HepG2 (cell line): Measurements from ENCODE around the gene MRPL43. TPM values are rescaled to one million over a fixed set of nuclear protein-coding genes. Genes with fewer than 3 reads are reported as not detected.

Source experiments
- AGO2 ChIP-seq: fragments of 200-400 bp; formaldehyde crosslinking; optimal IDR thresholded peaks from 2 replicates; pipeline ENCODE3; 2017; ENCODE audit warnings: mild to moderate bottlenecking, low read depth, low read length, moderate library complexity
- E2F5 ChIP-seq: sonication (generic); formaldehyde crosslinking; conservative IDR thresholded peaks from 2 replicates; pipeline ENCODE4 v1.4.0; 2020; ENCODE audit warnings: missing genetic modification reagents
- FOXA3 ChIP-seq: IDR thresholded peaks from 2 replicates; pipeline ENCODE4 v1.6.1; 2016; ENCODE audit warnings: missing genetic modification reagents, missing compliant biosample characterization
- GATAD2A ChIP-seq: IDR thresholded peaks from 2 replicates; pipeline ENCODE4 v1.6.1; 2016
- HES4 ChIP-seq: sonication (generic); formaldehyde crosslinking; IDR thresholded peaks from 2 replicates; pipeline ENCODE4 v1.9.0; 2021; ENCODE audit warnings: mild to moderate bottlenecking, missing genetic modification reagents, borderline replicate concordance
- MATR3 ChIP-seq: sonication (generic); formaldehyde crosslinking; IDR thresholded peaks from 2 replicates; pipeline ENCODE4 v1.4.0; 2020; ENCODE audit warnings: missing genetic modification reagents
- PAX8 ChIP-seq: sonication (generic); formaldehyde crosslinking; IDR thresholded peaks from 2 replicates; pipeline ENCODE4 v1.8.0; 2022; ENCODE audit warnings: mild to moderate bottlenecking, missing genetic modification reagents, borderline replicate concordance
- PBX2 ChIP-seq: IDR thresholded peaks from 2 replicates; pipeline ENCODE4 v1.6.1; 2016; ENCODE audit warnings: control low read depth
- PHF20 ChIP-seq: sonication (generic); formaldehyde crosslinking; IDR thresholded peaks from 2 replicates; pipeline ENCODE4 v1.5.0; 2020; ENCODE audit warnings: mild to moderate bottlenecking, missing genetic modification reagents
- RBAK ChIP-seq: sonication (generic); formaldehyde crosslinking; IDR thresholded peaks from 2 replicates; pipeline ENCODE4 v1.5.1; 2020; ENCODE audit warnings: mild to moderate bottlenecking, missing genetic modification reagents
- SALL2 ChIP-seq: sonication (generic); formaldehyde crosslinking; IDR thresholded peaks from 2 replicates; pipeline ENCODE4 v1.8.1; 2023; ENCODE audit warnings: mild to moderate bottlenecking, missing genetic modification reagents, inconsistent platforms
- SIN3B ChIP-seq: fragments of 150-350 bp; IDR thresholded peaks from 2 replicates; pipeline ENCODE4 v1.6.1; 2014; ENCODE audit warnings: low read length
- SNRNP70 ChIP-seq: fragments of 200-400 bp; formaldehyde crosslinking; IDR thresholded peaks from 2 replicates; pipeline ENCODE4 v1.6.1; 2017; ENCODE audit warnings: mild to moderate bottlenecking, low read depth, low read length, moderate library complexity
- WIZ ChIP-seq: sonication (generic); formaldehyde crosslinking; IDR thresholded peaks from 2 replicates; pipeline ENCODE4 v1.5.1; 2020; ENCODE audit warnings: mild to moderate bottlenecking, missing genetic modification reagents
- ZNF530 ChIP-seq: sonication (generic); formaldehyde crosslinking; IDR thresholded peaks from 2 replicates; pipeline ENCODE4 v1.5.0; 2020; ENCODE audit warnings: low read depth, mild to moderate bottlenecking, missing genetic modification reagents
- ZNF790 ChIP-seq: sonication (generic); formaldehyde crosslinking; IDR thresholded peaks from 2 replicates; pipeline ENCODE4 v1.8.0; 2022; ENCODE audit warnings: missing genetic modification reagents, mild to moderate bottlenecking, borderline replicate concordance
- polyA plus RNA-seq, 8 experiments: library from polyadenylated mRNA; depleted of rRNA in 3 of 8; stranded (reverse) in 7 of 8; unstranded in 1 of 8; fragments of >200 nt; fragmentation: Illumina TruSeq in 4 of 8; extraction: Trizol in 4 of 8; gene quantifications; 2 replicates each; pipeline versions ENCODE4 v1.2.1 to v1.2.3, GENCODE V29; 2011 to 2016; ENCODE audit warnings: low read depth in 4 of 8, missing spikeins in 1 of 8, mixed read lengths in 1 of 8; ENCODE audit not compliant: insufficient read depth in 1 of 8
- total RNA-seq, 5 experiments: library from RNA; depleted of rRNA; stranded (reverse); fragments of >200 nt; fragmentation: Illumina TruSeq; extraction: Trizol; gene quantifications; 2 replicates each; pipeline ENCODE4 v1.2.3, GENCODE V29; 2016; ENCODE audit warnings: low read depth in 1 of 5
- TF ChIP-seq, protein P1 (sequence below): sonication (generic); formaldehyde crosslinking; IDR thresholded peaks from 2 replicates; pipeline ENCODE4 v1.4.0; 2020; ENCODE audit warnings: missing genetic modification reagents, borderline replicate concordance
- TF ChIP-seq, protein P2 (sequence below): sonication (generic); formaldehyde crosslinking; IDR thresholded peaks from 2 replicates; pipeline ENCODE4 v1.4.0; 2020; ENCODE audit warnings: missing genetic modification reagents
- TF ChIP-seq, protein P3 (sequence below): sonication (generic); formaldehyde crosslinking; IDR thresholded peaks from 2 replicates; pipeline ENCODE4 v1.4.0; 2020; ENCODE audit warnings: missing genetic modification reagents, borderline replicate concordance

The MRPL43 gene
- total and polyA plus RNA-seq, 2 of the 13 experiments (the other 11 are each of a cell fraction or from before 2014, with no cell fraction given), result 71.0 to 73.7 TPM

GRCh38 chr10:101012525-101013364 is 25.4 kb upstream of the MRPL43 start (continued):
- TF ChIP-seq, protein P1, sequence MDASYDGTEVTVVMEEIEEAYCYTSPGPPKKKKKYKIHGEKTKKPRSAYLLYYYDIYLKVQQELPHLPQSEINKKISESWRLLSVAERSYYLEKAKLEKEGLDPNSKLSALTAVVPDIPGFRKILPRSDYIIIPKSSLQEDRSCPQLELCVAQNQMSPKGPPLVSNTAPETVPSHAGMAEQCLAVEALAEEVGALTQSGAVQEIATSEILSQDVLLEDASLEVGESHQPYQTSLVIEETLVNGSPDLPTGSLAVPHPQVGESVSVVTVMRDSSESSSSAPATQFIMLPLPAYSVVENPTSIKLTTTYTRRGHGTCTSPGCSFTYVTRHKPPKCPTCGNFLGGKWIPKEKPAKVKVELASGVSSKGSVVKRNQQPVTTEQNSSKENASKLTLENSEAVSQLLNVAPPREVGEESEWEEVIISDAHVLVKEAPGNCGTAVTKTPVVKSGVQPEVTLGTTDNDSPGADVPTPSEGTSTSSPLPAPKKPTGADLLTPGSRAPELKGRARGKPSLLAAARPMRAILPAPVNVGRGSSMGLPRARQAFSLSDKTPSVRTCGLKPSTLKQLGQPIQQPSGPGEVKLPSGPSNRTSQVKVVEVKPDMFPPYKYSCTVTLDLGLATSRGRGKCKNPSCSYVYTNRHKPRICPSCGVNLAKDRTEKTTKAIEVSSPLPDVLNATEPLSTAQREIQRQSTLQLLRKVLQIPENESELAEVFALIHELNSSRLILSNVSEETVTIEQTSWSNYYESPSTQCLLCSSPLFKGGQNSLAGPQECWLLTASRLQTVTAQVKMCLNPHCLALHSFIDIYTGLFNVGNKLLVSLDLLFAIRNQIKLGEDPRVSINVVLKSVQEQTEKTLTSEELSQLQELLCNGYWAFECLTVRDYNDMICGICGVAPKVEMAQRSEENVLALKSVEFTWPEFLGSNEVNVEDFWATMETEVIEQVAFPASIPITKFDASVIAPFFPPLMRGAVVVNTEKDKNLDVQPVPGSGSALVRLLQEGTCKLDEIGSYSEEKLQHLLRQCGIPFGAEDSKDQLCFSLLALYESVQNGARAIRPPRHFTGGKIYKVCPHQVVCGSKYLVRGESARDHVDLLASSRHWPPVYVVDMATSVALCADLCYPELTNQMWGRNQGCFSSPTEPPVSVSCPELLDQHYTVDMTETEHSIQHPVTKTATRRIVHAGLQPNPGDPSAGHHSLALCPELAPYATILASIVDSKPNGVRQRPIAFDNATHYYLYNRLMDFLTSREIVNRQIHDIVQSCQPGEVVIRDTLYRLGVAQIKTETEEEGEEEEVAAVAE (CRISPR knock-in tag), result no peak
- TF ChIP-seq GATAD2A (peak; percentile 31; the same call in 1 of the 2 replicates), AGO2 (no peak), PHF20 (no peak), FOXA3 (CRISPR knock-in tag) (peak; percentile 5; the same call in 1 of the 2 replicates), ZNF790 (CRISPR knock-in tag) (no peak), SIN3B (no peak), WIZ (no peak), SALL2 (CRISPR knock-in tag) (no peak), PAX8 (no peak), RBAK (no peak), E2F5 (CRISPR knock-in tag) (no peak), PBX2 (CRISPR knock-in tag) (no peak), ZNF530 (CRISPR knock-in tag) (no peak), HES4 (CRISPR knock-in tag) (no peak), MATR3 (CRISPR knock-in tag) (no peak), SNRNP70 (no peak)
- TF ChIP-seq, protein P2, sequence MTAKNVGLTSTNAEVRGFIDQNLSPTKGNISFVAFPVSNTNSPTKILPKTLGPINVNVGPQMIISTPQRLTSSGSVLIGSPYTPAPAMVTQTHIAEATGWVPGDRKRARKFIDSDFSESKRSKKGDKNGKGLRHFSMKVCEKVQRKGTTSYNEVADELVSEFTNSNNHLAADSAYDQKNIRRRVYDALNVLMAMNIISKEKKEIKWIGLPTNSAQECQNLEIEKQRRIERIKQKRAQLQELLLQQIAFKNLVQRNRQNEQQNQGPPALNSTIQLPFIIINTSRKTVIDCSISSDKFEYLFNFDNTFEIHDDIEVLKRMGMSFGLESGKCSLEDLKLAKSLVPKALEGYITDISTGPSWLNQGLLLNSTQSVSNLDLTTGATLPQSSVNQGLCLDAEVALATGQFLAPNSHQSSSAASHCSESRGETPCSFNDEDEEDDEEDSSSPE, result no peak
- TF ChIP-seq, protein P3, sequence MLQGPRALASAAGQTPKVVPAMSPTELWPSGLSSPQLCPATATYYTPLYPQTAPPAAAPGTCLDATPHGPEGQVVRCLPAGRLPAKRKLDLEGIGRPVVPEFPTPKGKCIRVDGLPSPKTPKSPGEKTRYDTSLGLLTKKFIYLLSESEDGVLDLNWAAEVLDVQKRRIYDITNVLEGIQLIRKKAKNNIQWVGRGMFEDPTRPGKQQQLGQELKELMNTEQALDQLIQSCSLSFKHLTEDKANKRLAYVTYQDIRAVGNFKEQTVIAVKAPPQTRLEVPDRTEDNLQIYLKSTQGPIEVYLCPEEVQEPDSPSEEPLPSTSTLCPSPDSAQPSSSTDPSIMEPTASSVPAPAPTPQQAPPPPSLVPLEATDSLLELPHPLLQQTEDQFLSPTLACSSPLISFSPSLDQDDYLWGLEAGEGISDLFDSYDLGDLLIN, result no peak
